Renal cortex interstitium (tissue), 11 donors: ENCODE data around the gene PCSK6. TPM values are rescaled to one million over a fixed set of nuclear protein-coding genes. Genes with fewer than 3 reads are reported as not detected.

ENCODE experiments used
- DNase-seq, 11 donors: peaks; one replicate each; pipeline ENCODE4 v3.0.0-alpha.2; 2013; ENCODE audit warnings: low read depth in 9 of 11, low spot score in 4 of 11; ENCODE audit errors: extremely low read depth in 1 of 11
- polyA plus RNA-seq, 3 donors: library from polyadenylated mRNA; unstranded; fragments of 120-200 nt; gene quantifications; one replicate each; pipeline ENCODE4 v1.2.1, GENCODE V29; 2013; ENCODE audit not compliant: insufficient read length in 3 of 3

The PCSK6 gene
- polyA plus RNA-seq, 3 donors = 7.2 to 8.4 (median 8.3) TPM

DNA sequence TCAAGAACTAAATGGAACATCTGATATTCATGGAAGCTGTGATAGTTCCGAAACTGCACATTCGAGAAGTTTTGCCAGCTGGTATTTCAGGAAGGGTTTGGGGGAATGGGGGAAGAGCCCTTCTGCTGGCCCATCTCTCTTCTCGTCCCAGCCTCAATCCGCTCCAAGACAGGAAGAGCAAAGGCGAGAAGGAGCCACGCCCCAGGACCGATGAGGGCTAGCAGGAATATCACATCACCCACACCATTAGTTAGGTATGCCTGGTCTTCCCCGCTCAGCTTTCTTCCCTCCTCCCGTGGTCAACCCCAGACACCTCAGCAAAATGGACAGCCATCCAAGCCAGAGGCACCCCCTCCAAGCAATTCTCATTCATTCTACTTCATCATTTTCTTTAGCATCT, 14.9 kb upstream of the PCSK6 start:
- DNase-seq = no peak

DNA sequence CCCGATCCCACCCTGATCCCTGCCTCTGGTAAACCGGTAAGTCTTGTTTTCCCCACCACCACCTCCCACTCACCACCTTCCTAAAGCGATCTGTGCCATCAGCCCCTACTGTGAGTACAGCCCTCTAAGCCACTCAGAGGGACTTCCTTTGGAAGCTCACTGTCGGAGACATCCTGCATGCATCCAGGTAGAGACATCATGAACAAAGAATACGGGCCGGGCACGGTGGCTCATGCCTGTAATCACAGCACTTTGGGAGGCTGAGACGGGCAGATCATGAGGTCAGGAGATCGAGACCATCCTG, 13.7 kb upstream of the PCSK6 start:
- DNase-seq = no peak

DNA sequence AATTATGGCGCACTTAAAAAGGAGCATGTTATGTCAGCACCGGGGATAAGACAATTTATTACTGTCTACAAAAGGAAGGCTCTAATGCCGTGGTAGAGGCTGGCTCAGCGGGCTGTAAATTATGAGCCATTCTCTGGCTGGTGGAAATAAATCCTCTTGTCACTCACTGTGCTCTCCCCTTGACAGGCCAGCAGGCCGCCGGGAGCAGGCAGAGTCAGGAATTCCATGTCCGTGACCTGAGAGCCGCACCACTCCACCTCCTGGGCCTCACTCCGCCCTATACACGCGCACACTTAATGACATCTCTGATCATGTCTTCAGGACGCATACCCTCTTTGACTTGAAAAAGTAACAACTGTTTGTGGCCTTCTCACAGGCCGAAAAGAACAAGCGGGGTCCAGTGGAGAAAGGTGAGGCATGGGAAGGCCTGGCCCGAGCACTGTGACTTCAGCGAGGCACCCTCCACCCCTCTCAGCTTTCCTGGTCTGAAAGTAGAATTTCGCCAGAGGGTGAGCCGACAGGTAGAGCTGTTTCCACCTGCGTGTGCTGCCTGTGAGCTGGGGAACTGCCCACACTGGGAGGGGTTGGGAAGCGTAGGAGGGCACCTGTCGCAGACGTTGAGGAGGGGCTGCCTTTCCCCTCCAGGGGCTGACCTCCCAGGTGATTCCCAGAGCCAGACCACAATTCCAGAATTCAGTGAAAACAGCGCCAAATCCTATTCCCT, 13.2 kb upstream of the PCSK6 start:
- no peak for DNase-seq

- no peak for DNase-seq
These were observed 12.3 kb upstream of the PCSK6 start for GRCh38 chr15:101501703-101502373.

DNA sequence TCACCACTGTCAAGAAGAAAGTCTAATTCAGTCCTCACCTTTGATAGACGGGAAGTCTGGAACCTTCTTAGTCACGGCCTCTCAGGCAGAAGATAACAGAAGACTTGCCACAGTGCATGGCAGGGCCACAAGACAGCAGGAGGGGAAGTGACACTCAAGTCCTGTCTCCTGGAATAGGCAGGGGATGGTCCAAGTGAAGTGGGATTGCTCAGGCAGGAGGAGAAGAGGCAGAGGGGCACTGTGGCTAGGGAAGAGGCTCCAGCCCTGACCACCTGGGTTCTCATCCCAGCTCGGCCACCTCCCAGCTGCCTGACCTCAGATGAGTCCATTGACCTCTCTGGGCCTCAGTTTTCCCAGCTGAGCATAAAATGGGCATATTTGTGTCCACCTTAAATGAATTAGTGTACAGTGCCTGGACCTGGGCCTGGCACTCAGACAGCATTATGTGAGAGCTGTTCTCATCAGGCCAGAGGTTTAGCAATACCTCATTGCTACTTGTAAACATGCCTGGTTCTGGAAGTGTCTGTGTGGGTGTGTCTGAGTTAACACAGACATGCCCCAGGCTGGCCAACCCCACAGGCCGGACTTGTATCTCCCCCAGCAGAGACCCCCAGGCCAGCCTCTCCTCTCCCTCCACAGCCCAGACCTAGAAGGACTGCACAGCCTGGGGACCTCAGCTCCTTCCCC, 11.5 kb upstream of the PCSK6 start:
- no peak for DNase-seq

DNA sequence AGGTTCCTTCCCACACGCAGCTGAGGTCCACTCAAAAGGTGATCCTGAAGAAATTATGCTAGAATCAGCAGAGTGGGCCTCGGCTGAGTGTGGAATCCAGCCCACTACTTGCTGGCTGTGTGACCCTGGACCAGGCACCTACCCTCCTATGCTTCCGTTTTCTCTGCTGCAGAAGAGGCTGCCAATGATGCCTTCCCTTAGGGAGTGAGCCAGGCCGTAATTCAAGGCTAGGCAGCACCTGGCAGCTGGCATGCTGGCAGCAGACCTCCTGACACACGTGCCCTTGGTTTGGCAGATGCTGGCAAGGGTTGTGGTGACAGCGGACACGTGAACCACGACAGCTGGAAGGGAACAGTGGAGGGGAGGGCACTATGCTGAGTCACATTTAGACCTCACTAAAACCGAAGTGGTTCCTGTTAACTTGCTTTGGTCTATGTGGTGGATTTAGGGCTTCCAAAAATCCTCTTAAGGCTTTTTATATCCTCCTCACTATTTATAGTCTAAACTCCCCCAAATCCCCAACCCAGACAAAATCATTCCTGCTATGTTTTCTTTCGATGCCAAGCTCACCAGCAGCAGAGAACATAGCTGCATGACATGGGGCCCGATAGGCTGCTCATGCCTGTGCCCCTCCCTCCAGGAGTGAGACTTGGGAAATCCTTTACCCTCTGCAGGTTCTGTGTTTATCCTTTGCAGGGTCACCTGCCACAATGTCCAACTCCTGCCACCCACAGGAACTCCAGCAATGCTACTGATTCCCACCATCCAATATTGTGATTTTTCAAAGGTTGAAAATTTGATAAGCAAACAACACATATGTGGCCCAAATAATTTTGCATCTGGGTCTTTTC, 10.6 kb upstream of the PCSK6 start:
- DNase-seq = no peak

GRCh38 chr15:101498717-101499480, 9.4 kb upstream of the PCSK6 start:
- DNase-seq = no peak

GRCh38 chr15:101498076-101498716, 8.7 kb upstream of the PCSK6 start:
- DNase-seq = no peak

GRCh38 chr15:101497484-101498034, 8.1 kb upstream of the PCSK6 start:
- no peak for DNase-seq

DNA sequence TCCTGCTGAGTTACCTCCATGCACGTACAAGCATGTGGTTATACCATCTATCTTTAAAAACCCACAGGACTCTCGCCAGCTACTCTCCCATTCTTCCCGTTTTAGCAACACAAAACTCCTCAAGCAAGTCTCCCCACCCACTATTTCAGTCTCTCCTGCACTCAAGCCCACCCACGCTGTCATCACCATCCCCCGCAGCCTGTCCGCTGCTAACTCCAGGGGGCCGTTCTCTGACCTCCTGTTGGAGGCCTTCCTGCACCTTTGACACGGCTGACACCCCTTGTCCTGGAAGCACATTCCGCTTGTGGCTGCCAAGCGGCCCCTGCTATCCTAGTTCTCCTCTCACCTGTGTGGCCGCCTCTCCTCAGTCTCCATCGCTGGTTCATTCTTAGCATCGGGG, 7.5 kb upstream of the PCSK6 start:
- DNase-seq = no peak

DNA sequence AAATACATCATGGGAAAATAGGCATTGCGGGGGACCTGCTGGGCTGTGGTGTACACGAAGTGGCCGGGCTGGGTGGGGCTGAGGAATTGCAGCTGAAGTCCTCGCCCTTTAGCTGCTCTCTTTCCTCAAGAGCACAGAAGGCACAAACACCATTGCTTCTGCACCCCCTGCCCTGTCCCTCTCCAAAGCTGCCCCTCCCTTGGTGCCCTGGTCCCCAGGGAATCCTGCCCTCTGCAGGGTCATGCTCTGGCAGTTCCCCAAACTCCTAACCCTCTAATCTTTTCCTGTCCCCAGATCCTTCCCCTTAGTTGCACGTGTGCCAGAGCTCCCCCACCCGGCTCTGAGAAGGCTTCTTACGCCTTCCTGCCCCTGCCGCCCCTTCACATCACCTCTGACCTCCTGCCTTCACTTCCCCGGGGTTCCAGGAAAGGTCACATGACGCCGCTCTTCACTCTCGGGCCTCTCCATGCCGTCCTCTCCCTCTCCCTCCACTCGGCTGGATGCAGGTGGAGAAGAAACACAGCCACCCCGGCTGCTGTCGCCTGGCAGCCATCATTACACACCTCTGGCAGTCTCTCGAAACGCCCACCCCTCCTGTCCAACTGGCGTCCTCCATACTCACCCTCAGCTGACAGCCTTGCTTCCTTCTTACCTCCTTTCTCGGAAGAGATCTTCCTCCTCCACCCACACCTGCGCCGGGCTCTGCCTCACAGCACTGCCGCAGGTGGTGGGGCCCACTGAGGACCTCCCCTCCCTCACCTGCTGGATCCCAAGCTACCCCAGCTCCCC, 6.9 kb upstream of the PCSK6 start:
- no peak for DNase-seq

DNA sequence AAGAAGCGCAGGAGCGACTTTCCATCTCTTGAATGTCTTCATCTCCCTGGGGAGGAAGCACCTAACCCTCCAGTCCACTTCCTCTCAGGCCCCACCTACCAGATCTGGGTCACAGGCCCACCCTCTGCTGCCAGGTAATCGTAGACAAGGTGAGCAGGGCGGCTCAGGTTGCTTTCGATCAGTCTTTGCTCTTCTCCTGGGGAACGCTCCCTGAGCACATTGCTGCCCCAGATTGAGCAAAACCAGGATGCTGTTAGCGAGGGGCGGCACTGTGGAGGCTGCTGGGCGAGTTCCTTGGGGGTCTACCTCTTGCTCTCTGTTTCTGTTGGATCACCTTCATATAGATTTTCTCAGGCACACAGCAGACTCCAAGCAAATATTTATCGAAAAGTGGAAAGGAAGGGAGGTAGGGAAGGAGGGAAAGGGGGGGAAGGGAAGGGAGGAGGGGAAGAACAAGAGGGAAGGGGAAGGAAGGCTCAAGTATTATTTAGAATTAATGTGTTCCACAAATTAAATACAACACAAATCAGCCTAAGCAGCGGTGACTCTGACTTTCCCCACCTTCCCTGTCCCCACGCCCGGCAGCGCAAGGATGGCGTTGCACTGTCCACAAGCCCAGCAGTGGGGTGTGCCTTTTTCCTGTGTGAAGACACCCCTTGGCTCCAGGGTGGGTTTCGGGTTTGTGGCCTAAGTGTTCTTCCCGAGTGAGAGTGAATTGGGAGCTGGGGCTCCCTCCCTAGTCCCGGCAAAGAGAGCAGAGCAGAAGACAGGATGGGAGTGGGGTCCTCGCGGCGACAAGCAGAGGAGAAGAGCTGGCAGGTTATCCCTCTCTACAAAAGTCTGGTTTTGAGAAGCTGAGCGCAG, 6.1 kb upstream of the PCSK6 start:
- DNase-seq = no peak

DNA sequence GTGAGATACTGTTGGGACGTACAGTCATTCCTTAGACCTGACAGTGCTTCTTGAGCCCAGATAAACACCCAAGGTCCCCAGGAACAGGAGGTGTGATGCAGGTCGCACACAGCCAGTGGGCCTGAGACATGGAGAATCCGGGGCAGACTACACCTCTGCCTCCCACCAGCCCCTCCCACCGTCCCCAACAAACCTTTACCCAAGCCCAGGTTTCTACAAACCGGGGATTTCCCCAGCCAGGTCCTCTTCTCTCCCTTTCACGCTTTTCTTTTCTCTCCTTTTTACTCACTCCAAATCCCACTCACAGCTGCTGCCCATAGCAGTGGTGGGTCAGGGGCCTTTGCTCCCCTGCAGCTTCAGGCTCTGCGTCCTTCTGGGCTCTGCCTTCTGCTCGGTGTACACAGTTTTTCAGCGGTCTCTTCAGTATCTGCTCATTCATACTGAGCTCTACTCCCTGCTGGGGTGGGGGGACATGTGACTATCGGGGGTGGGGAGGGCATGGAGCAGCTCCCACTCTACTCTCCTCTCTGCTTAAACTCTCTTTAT, 4.8 kb upstream of the PCSK6 start:
- no peak for DNase-seq

GRCh38 chr15:101492766-101493692, 3.5 kb upstream of the PCSK6 start:
- DNase-seq = no peak
